CD4-positive, alpha-beta T cell (primary cell): ENCODE measurements around the gene ATXN3. TPM values are rescaled to one million over a fixed set of nuclear protein-coding genes. Genes with fewer than 3 reads are reported as not detected.

Experiments
- ATAC-seq: fragments of 200-7000 bp; cut with Tn5 transposase; one replicate; pipeline ENCODE4 v1.10.0; 2022; ENCODE audit warnings: mild to moderate bottlenecking; ENCODE audit not compliant: poor library complexity
- CTCF ChIA-PET: fragments of 350-600 bp; sonication (Branson Sonifier 250); formaldehyde crosslinking; loops from one replicate; lab custom pipeline; 2021; ENCODE audit warnings: antibody characterized with exemption, inconsistent platforms; lab: Charles Lee
- POLR2A ChIA-PET: fragments of 350-600 bp; sonication (Branson Sonifier 250); formaldehyde crosslinking; loops from one replicate; lab custom pipeline; 2021; ENCODE audit warnings: antibody characterized with exemption, inconsistent platforms; lab: Charles Lee
- DNase-seq, 14 experiments: peaks; one replicate each; pipeline ENCODE4 v3.0.0-alpha.2; 2013 to 2020; ENCODE audit warnings: mixed read lengths in 2 of 14
- H3K27ac ChIP-seq, 2 donors: one replicate each; pipeline versions ENCODE4 v1.5.1 to v1.7.0; 2013; ENCODE audit warnings: low read length in 2 of 2, low read depth in 1 of 2, mild to moderate bottlenecking in 1 of 2
- H3K27me3 ChIP-seq, 2 experiments: 1 replicate in 1 of 2; 2 replicates in 1 of 2; pipeline versions ENCODE4 v1.6.1 to v1.7.0; 2013; ENCODE audit warnings: low read length in 2 of 2, control low read depth in 1 of 2, mild to moderate bottlenecking in 1 of 2, moderate library complexity in 1 of 2; ENCODE audit not compliant: insufficient read depth in 2 of 2, control insufficient read depth in 1 of 2
- H3K36me3 ChIP-seq: one replicate; pipeline ENCODE4 v1.6.1; 2013; ENCODE audit warnings: low read length, control low read depth; ENCODE audit not compliant: insufficient read depth
- H3K4me1 ChIP-seq: one replicate; pipeline ENCODE4 v1.6.1; 2013; ENCODE audit warnings: low read length, control low read depth; ENCODE audit not compliant: insufficient read depth
- H3K4me3 ChIP-seq: one replicate; pipeline ENCODE4 v1.5.1; 2013; ENCODE audit warnings: mild to moderate bottlenecking, low read length, moderate library complexity
- H3K9me3 ChIP-seq, 2 experiments: 1 replicate in 1 of 2; 2 replicates in 1 of 2; pipeline versions ENCODE4 v1.6.1 to v1.7.0; 2013; ENCODE audit warnings: low read length in 2 of 2, mild to moderate bottlenecking in 2 of 2, control low read depth in 1 of 2, moderate library complexity in 1 of 2; ENCODE audit not compliant: control insufficient read depth in 1 of 2, insufficient read depth in 1 of 2
- H3K27ac Mint-ChIP-seq: one replicate; pipeline ENCODE4 v1.8.0; 2020; ENCODE audit warnings: mixed read lengths
- H3K27me3 Mint-ChIP-seq: one replicate; pipeline ENCODE4 v1.8.0; 2021; ENCODE audit warnings: mixed read lengths
- H3K36me3 Mint-ChIP-seq: one replicate; pipeline ENCODE4 v1.8.0; 2021; ENCODE audit warnings: low read depth, mixed read lengths
- H3K4me1 Mint-ChIP-seq: one replicate; pipeline ENCODE4 v1.8.0; 2021; ENCODE audit warnings: low read depth, mixed read lengths
- H3K4me3 Mint-ChIP-seq: one replicate; pipeline ENCODE4 v1.8.0; 2020; ENCODE audit warnings: mild to moderate bottlenecking, mixed read lengths
- H3K9me3 Mint-ChIP-seq: one replicate; pipeline ENCODE4 v1.8.0; 2020; ENCODE audit warnings: mixed read lengths
- intact Hi-C, 2 experiments: fragments of 100-400 bp; cut with DNase I in 1 of 2; cut with micrococcal nuclease in 1 of 2; formaldehyde crosslinking; loops; one replicate each; pipeline versions ENCODE4 v1.15.1 to v1.9.0; 2023 to 2025; cut with DNase I, micrococcal nuclease
- total RNA-seq, 174 experiments: library from RNA in 2 of 174; stranded (reverse) in 2 of 174; gene quantifications; one replicate each; pipeline ENCODE4 v1.2.3 and lab custom pipeline; 2021 to 2026
- TF ChIP-seq, protein P1 (sequence below): fragments of 200-600 bp; IDR thresholded peaks from one replicate; pipeline ENCODE4 v1.8.0; 2022; ENCODE audit warnings: antibody characterized with exemption, mild to moderate bottlenecking

Gene ATXN3
- total RNA-seq, 2 experiments from 2014 or later: 21.5 to 22.1 TPM

DNA sequence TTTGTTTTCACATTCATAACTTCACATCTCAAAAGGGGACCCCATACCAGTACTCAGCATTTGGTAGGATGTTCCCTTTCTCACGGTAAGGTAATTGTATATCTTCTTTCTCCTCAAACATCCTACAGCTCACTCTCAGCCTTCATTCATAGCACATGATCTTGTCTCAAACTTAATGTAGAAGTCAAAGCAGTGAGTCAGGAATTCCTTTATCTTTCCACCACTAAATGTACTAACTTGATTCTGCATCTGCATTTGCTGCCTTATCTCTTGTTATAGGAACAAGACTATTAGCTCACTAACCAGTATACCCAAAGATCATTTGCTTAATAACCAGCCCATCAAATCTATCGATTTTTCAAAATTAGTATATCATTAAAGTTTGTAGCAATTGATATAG is 38.3 kb upstream of the ATXN3 start:
- Mint-ChIP-seq H3K4me3 (no peak overlapping the region), H3K36me3 (peaks cover 84% of the 10 kb centered on the region), H3K9me3 (no peaks in the 10 kb centered on the region), H3K27ac (no peak overlapping the region), H3K27me3 (no peaks in the 10 kb centered on the region), H3K4me1 (peaks cover 5% of the 10 kb centered on the region)
- H3K36me3 ChIP-seq: peaks cover 79% of the 10 kb centered on the region
- ChIA-PET POLR2A (no interaction called here), CTCF (interaction anchor here (0.7 kb wide), 1 partner anchor 9 kb away, joined by 3 read pairs; no protein-coding TSS in a partner anchor)
- no peaks in the 10 kb centered on the region for H3K27me3 ChIP-seq
- no peaks in the 10 kb centered on the region for H3K4me1 ChIP-seq
- no peaks in the 10 kb centered on the region for H3K9me3 ChIP-seq
- TF ChIP-seq, protein P1, sequence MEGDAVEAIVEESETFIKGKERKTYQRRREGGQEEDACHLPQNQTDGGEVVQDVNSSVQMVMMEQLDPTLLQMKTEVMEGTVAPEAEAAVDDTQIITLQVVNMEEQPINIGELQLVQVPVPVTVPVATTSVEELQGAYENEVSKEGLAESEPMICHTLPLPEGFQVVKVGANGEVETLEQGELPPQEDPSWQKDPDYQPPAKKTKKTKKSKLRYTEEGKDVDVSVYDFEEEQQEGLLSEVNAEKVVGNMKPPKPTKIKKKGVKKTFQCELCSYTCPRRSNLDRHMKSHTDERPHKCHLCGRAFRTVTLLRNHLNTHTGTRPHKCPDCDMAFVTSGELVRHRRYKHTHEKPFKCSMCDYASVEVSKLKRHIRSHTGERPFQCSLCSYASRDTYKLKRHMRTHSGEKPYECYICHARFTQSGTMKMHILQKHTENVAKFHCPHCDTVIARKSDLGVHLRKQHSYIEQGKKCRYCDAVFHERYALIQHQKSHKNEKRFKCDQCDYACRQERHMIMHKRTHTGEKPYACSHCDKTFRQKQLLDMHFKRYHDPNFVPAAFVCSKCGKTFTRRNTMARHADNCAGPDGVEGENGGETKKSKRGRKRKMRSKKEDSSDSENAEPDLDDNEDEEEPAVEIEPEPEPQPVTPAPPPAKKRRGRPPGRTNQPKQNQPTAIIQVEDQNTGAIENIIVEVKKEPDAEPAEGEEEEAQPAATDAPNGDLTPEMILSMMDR: no peak
- intact Hi-C loops: no loop called here
- H3K27ac ChIP-seq: no peak overlapping the region
- DNase-seq (no peak), ATAC-seq (no peak)
- H3K4me3 ChIP-seq: no peak overlapping the region

DNA sequence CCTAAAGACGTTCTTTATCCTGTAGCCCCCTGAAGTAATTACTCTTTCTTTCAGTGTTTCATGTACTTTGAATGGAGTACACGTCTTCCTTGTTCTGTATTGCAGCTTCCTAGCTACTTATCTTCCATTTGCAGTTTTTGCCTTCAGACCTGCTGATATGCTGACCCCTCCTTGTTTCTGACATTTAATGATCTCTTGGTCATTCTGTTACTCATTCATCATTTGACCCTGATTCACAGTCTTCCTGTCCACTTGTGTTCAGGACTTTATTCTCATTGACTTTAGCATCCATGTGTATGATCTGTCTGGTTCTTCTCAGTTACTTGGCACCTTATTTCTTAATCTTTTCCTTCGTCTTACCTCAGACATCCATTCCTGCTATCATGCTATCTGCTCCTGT is 37.6 kb upstream of the ATXN3 start:
- Histone ChIP-seq H3K9me3 (no peaks in the 10 kb centered on the region), H3K4me1 (no peaks in the 10 kb centered on the region), H3K36me3 (peaks cover 77% of the 10 kb centered on the region), H3K4me3 (no peak overlapping the region), H3K27ac (no peak overlapping the region), H3K27me3 (no peaks in the 10 kb centered on the region)
- no peak for DNase-seq
- no peak for ATAC-seq
- Mint-ChIP-seq H3K4me3 (no peak overlapping the region), H3K27me3 (no peaks in the 10 kb centered on the region), H3K9me3 (no peaks in the 10 kb centered on the region), H3K27ac (no peak overlapping the region), H3K36me3 (peaks cover 78% of the 10 kb centered on the region), H3K4me1 (peaks cover 5% of the 10 kb centered on the region)
- CTCF ChIA-PET: no interaction called here
- POLR2A ChIA-PET: no interaction called here
- TF ChIP-seq, protein P1: no peak
- intact Hi-C loops: no loop called here

DNA sequence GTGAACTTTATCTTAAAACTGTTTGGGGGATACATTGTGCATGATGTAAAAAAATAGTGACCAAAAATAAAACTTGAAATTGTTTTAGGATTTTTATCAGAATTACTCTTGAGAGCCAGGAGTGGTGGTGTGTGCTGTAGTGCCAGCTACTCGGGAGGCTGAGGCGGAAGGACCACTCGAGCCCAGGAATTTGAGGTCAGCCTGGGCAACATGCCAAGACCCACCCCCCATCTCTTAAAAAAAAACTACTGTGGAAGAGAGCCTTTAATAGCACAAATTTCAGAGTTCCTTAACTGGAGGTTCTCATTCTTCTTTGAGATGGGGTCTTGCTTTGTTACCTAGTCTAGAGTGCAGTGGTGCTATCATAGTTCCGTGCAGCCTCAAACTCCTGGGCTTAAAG is 36.9 kb upstream of the ATXN3 start:
- Histone ChIP-seq H3K27ac (no peak overlapping the region), H3K4me3 (no peak overlapping the region), H3K36me3 (peaks cover 78% of the 10 kb centered on the region), H3K4me1 (no peaks in the 10 kb centered on the region), H3K27me3 (no peaks in the 10 kb centered on the region), H3K9me3 (no peaks in the 10 kb centered on the region)
- peaks cover 78% of the 10 kb centered on the region for H3K36me3 Mint-ChIP-seq
- ChIA-PET POLR2A (no interaction called here), CTCF (no interaction called here)
- H3K27me3 Mint-ChIP-seq: no peaks in the 10 kb centered on the region
- intact Hi-C loops: no loop called here
- TF ChIP-seq, protein P1: no peak
- ATAC-seq (no peak), DNase-seq (no peak)
- H3K4me3 Mint-ChIP-seq: no peak overlapping the region
- H3K9me3 Mint-ChIP-seq: no peaks in the 10 kb centered on the region
- peaks cover 5% of the 10 kb centered on the region for H3K4me1 Mint-ChIP-seq
- no peak overlapping the region for H3K27ac Mint-ChIP-seq
